GM20431 (cell line): ENCODE results near the gene CDC27.
"Not testable (repeated sequence)": the region's sequence is repeated elsewhere in the genome, so short reads cannot be mapped to it uniquely, and the experiment has no call there.

Experiments
- in situ Hi-C: fragments of 300-500 bp; cut with MseI, MboI; formaldehyde crosslinking; loops from one replicate; pipeline ENCODE4 v1.15.0; 2020; ENCODE audit warnings: low sequenced_read_pairs; ENCODE audit not compliant: unreplicated experiment

Gene CDC27

GRCh38 chr17:47188876-47189731 lies at the start of gene CDC27:
TSS of gene CDC27 (minus strand) at chr17:47189295. CDS start at chr17:47189172, 123 bp downstream.
- in situ Hi-C loops, result no loop called here

- in situ Hi-C loops, result loop anchor here (25.0 kb wide), 1 partner anchor 374 kb away; no protein-coding TSS in a partner anchor
Observed at GRCh38 chr17:47238321-47239010, 49.4 kb upstream of the CDC27 start.

GRCh38 chr17:47237841-47238240 lies 48.7 kb upstream of the CDC27 start:
- in situ Hi-C loops, result loop anchor here (25.0 kb wide), 1 partner anchor 374 kb away; no protein-coding TSS in a partner anchor

- in situ Hi-C loops, result loop anchor here (25.0 kb wide), 1 partner anchor 376 kb away; no protein-coding TSS in a partner anchor
Observed at GRCh38 chr17:47235923-47236322, 46.8 kb upstream of the CDC27 start.

GRCh38 chr17:47235506-47235905 lies 46.4 kb upstream of the CDC27 start:
- in situ Hi-C loops, result loop anchor here (25.0 kb wide), 1 partner anchor 377 kb away; no protein-coding TSS in a partner anchor

- in situ Hi-C loops, result loop anchor here (25.0 kb wide), 1 partner anchor 380 kb away; no protein-coding TSS in a partner anchor
Observed at GRCh38 chr17:47232465-47232864, 43.4 kb upstream of the CDC27 start.

GRCh38 chr17:47231866-47232265 lies 42.8 kb upstream of the CDC27 start:
- in situ Hi-C loops, result loop anchor here (25.0 kb wide), 1 partner anchor 380 kb away; no protein-coding TSS in a partner anchor

GRCh38 chr17:47231334-47231733 lies 42.2 kb upstream of the CDC27 start:
- in situ Hi-C loops, result loop anchor here (25.0 kb wide), 1 partner anchor 381 kb away; no protein-coding TSS in a partner anchor

- in situ Hi-C loops, result loop anchor here (25.0 kb wide), 1 partner anchor 381 kb away; no protein-coding TSS in a partner anchor
Observed at GRCh38 chr17:47230864-47231263, 41.8 kb upstream of the CDC27 start.

- in situ Hi-C loops, result loop anchor here (5.0 to 25.0 kb wide), 2 partner anchors 73 to 383 kb away; no protein-coding TSS in a partner anchor
Observed at GRCh38 chr17:47229535-47230443, 40.7 kb upstream of the CDC27 start.

- in situ Hi-C loops, result loop anchor here (5.0 to 25.0 kb wide), 2 partner anchors 74 to 384 kb away; no protein-coding TSS in a partner anchor
Observed at GRCh38 chr17:47227862-47228261, 38.8 kb upstream of the CDC27 start.

- in situ Hi-C loops, result loop anchor here (5.0 to 25.0 kb wide), 2 partner anchors 76 to 386 kb away; no protein-coding TSS in a partner anchor
Observed at GRCh38 chr17:47225911-47226688, 37.0 kb upstream of the CDC27 start.

- in situ Hi-C loops, result loop anchor here (5.0 to 25.0 kb wide), 2 partner anchors 77 to 387 kb away; no protein-coding TSS in a partner anchor
Observed at GRCh38 chr17:47225436-47225858, 36.4 kb upstream of the CDC27 start.

- in situ Hi-C loops, result loop anchor here (5.0 to 25.0 kb wide), 2 partner anchors 77 to 387 kb away; no protein-coding TSS in a partner anchor
Observed at GRCh38 chr17:47224966-47225365, 35.9 kb upstream of the CDC27 start.

- in situ Hi-C loops, result not testable (repeated sequence)
Observed at GRCh38 chr17:47224077-47224476, 35.0 kb upstream of the CDC27 start.

- in situ Hi-C loops, result no loop called here
Observed at GRCh38 chr17:47223460-47223859, 34.4 kb upstream of the CDC27 start.

GRCh38 chr17:47223007-47223406 lies 33.9 kb upstream of the CDC27 start:
- in situ Hi-C loops, result no loop called here

- in situ Hi-C loops, result no loop called here
Observed at GRCh38 chr17:47222047-47222446, 33.0 kb upstream of the CDC27 start.
